ENCODE data around the gene ABL2.
"Not testable (repeated sequence)": the region's sequence is repeated elsewhere in the genome, so short reads cannot be mapped to it uniquely, and the experiment has no call there.

ABL2 gene

GRCh38 chr1:179143322-179143721, 86.2 kb downstream of the ABL2 start:
- Histone ChIP-seq H3K27me3 (ENCODE audit: insufficient read depth, low read length) (no peaks in the 10 kb centered on the region), H3K9ac (ENCODE audit: low read depth, low read length) (no peak overlapping the region), H3K9me3 (ENCODE audit: insufficient read depth, low read depth, low read length) (no peaks in the 10 kb centered on the region), H3K36me3 (ENCODE audit: insufficient read depth, low read depth, low read length) (no peaks in the 10 kb centered on the region), H3K27ac (ENCODE audit: low read length) (no peak overlapping the region), H3K4me1 (ENCODE audit: insufficient read depth, low read length) (peaks cover 7% of the 10 kb centered on the region; the same call in 1 of the 2 replicates), H3K4me3 (ENCODE audit: low read length) (no peak overlapping the region)

GRCh38 chr1:179142889-179143299, 86.6 kb downstream of the ABL2 start:
- Histone ChIP-seq H3K27me3 (ENCODE audit: insufficient read depth, low read length) (no peaks in the 10 kb centered on the region), H3K27ac (ENCODE audit: low read length) (no peak overlapping the region), H3K4me3 (ENCODE audit: low read length) (no peak overlapping the region), H3K9me3 (ENCODE audit: insufficient read depth, low read depth, low read length) (no peaks in the 10 kb centered on the region), H3K9ac (ENCODE audit: low read depth, low read length) (no peak overlapping the region), H3K4me1 (ENCODE audit: insufficient read depth, low read length) (peaks cover 7% of the 10 kb centered on the region; the same call in 1 of the 2 replicates), H3K36me3 (ENCODE audit: insufficient read depth, low read depth, low read length) (no peaks in the 10 kb centered on the region)

GRCh38 chr1:179141592-179142251, 87.8 kb downstream of the ABL2 start:
- no peak overlapping the region for H3K4me3 ChIP-seq (ENCODE audit: low read length)
- H3K27ac ChIP-seq (ENCODE audit: low read length): no peak overlapping the region
- no peak overlapping the region for H3K9ac ChIP-seq (ENCODE audit: low read depth, low read length)
- H3K9me3 ChIP-seq (ENCODE audit: insufficient read depth, low read depth, low read length): no peaks in the 10 kb centered on the region
- no peaks in the 10 kb centered on the region for H3K27me3 ChIP-seq (ENCODE audit: insufficient read depth, low read length)
- peaks cover 7% of the 10 kb centered on the region; the same call in 1 of the 2 replicates for H3K4me1 ChIP-seq (ENCODE audit: insufficient read depth, low read length)
- no peaks in the 10 kb centered on the region for H3K36me3 ChIP-seq (ENCODE audit: insufficient read depth, low read depth, low read length)

- not testable (repeated sequence) for H3K4me3 ChIP-seq (ENCODE audit: low read length); H3K4me1 ChIP-seq (ENCODE audit: insufficient read depth, low read length); H3K36me3 ChIP-seq (ENCODE audit: insufficient read depth, low read depth, low read length); H3K27ac ChIP-seq (ENCODE audit: low read length); H3K9me3 ChIP-seq (ENCODE audit: insufficient read depth, low read depth, low read length); H3K9ac ChIP-seq (ENCODE audit: low read depth, low read length); H3K27me3 ChIP-seq (ENCODE audit: insufficient read depth, low read length)
Observed at GRCh38 chr1:179138755-179139154, 90.7 kb downstream of the ABL2 start.

GRCh38 chr1:179137617-179138255, 91.7 kb downstream of the ABL2 start:
- no peaks in the 10 kb centered on the region for H3K9me3 ChIP-seq (ENCODE audit: insufficient read depth, low read depth, low read length)
- H3K36me3 ChIP-seq (ENCODE audit: insufficient read depth, low read depth, low read length): no peaks in the 10 kb centered on the region
- H3K27ac ChIP-seq (ENCODE audit: low read length): no peak overlapping the region
- H3K4me1 ChIP-seq (ENCODE audit: insufficient read depth, low read length): peaks cover 7% of the 10 kb centered on the region; the same call in 1 of the 2 replicates
- H3K4me3 ChIP-seq (ENCODE audit: low read length): no peak overlapping the region
- H3K27me3 ChIP-seq (ENCODE audit: insufficient read depth, low read length): no peaks in the 10 kb centered on the region
- H3K9ac ChIP-seq (ENCODE audit: low read depth, low read length): no peak overlapping the region

- not testable (repeated sequence) for H3K4me1 ChIP-seq (ENCODE audit: insufficient read depth, low read length); H3K27me3 ChIP-seq (ENCODE audit: insufficient read depth, low read length); H3K36me3 ChIP-seq (ENCODE audit: insufficient read depth, low read depth, low read length); H3K4me3 ChIP-seq (ENCODE audit: low read length); H3K27ac ChIP-seq (ENCODE audit: low read length); H3K9ac ChIP-seq (ENCODE audit: low read depth, low read length); H3K9me3 ChIP-seq (ENCODE audit: insufficient read depth, low read depth, low read length)
Observed at GRCh38 chr1:179135707-179136106, 93.8 kb downstream of the ABL2 start.

GRCh38 chr1:179135168-179135567, 94.3 kb downstream of the ABL2 start:
- not testable (repeated sequence) for H3K9ac ChIP-seq (ENCODE audit: low read depth, low read length); H3K27me3 ChIP-seq (ENCODE audit: insufficient read depth, low read length); H3K9me3 ChIP-seq (ENCODE audit: insufficient read depth, low read depth, low read length); H3K4me1 ChIP-seq (ENCODE audit: insufficient read depth, low read length); H3K4me3 ChIP-seq (ENCODE audit: low read length); H3K27ac ChIP-seq (ENCODE audit: low read length)
- H3K36me3 ChIP-seq (ENCODE audit: insufficient read depth, low read depth, low read length): peaks cover 12% of the 10 kb centered on the region; the same call in 1 of the 2 replicates

GRCh38 chr1:179129702-179130473, 99.6 kb downstream of the ABL2 start:
- Histone ChIP-seq H3K4me3 (ENCODE audit: low read length) (no peak overlapping the region), H3K4me1 (ENCODE audit: insufficient read depth, low read length) (no peaks in the 10 kb centered on the region)

GRCh38 chr1:179128520-179128919, 101.0 kb downstream of the ABL2 start:
- no peaks in the 10 kb centered on the region for H3K27me3 ChIP-seq (ENCODE audit: insufficient read depth, low read length)
- no peak overlapping the region for H3K9ac ChIP-seq (ENCODE audit: low read depth, low read length)
- peaks cover 24% of the 10 kb centered on the region; the same call in 1 of the 2 replicates for H3K36me3 ChIP-seq (ENCODE audit: insufficient read depth, low read depth, low read length)
- H3K4me3 ChIP-seq (ENCODE audit: low read length): no peak overlapping the region
- H3K27ac ChIP-seq (ENCODE audit: low read length): no peak overlapping the region
- no peaks in the 10 kb centered on the region for H3K4me1 ChIP-seq (ENCODE audit: insufficient read depth, low read length)
- no peaks in the 10 kb centered on the region for H3K9me3 ChIP-seq (ENCODE audit: insufficient read depth, low read depth, low read length)

More at GRCh38 chr1:179129702-179130473, 99.6 kb downstream of the ABL2 start:
- H3K36me3 ChIP-seq (ENCODE audit: insufficient read depth, low read depth, low read length): peaks cover 24% of the 10 kb centered on the region; the same call in 1 of the 2 replicates
- no peaks in the 10 kb centered on the region for H3K27me3 ChIP-seq (ENCODE audit: insufficient read depth, low read length)
- H3K9me3 ChIP-seq (ENCODE audit: insufficient read depth, low read depth, low read length): no peaks in the 10 kb centered on the region
- no peak overlapping the region for H3K9ac ChIP-seq (ENCODE audit: low read depth, low read length)
- no peak overlapping the region for H3K27ac ChIP-seq (ENCODE audit: low read length)

- no peaks in the 10 kb centered on the region for H3K4me1 ChIP-seq (ENCODE audit: insufficient read depth, low read length)
Observed at GRCh38 chr1:179127163-179127895, 102.1 kb downstream of the ABL2 start.

GRCh38 chr1:179126338-179127060, 103.0 kb downstream of the ABL2 start:
- Histone ChIP-seq H3K4me1 (ENCODE audit: insufficient read depth, low read length) (no peaks in the 10 kb centered on the region), H3K4me3 (ENCODE audit: low read length) (no peak overlapping the region)

More at GRCh38 chr1:179127163-179127895, 102.1 kb downstream of the ABL2 start:
- no peaks in the 10 kb centered on the region for H3K9me3 ChIP-seq (ENCODE audit: insufficient read depth, low read depth, low read length)
- H3K4me3 ChIP-seq (ENCODE audit: low read length): no peak overlapping the region
- H3K27me3 ChIP-seq (ENCODE audit: insufficient read depth, low read length): no peaks in the 10 kb centered on the region
- H3K9ac ChIP-seq (ENCODE audit: low read depth, low read length): no peak overlapping the region
- no peak overlapping the region for H3K27ac ChIP-seq (ENCODE audit: low read length)
- peaks cover 24% of the 10 kb centered on the region; the same call in 1 of the 2 replicates for H3K36me3 ChIP-seq (ENCODE audit: insufficient read depth, low read depth, low read length)

More at GRCh38 chr1:179126338-179127060, 103.0 kb downstream of the ABL2 start:
- Histone ChIP-seq H3K9ac (ENCODE audit: low read depth, low read length) (no peak overlapping the region), H3K27me3 (ENCODE audit: insufficient read depth, low read length) (no peaks in the 10 kb centered on the region), H3K9me3 (ENCODE audit: insufficient read depth, low read depth, low read length) (no peaks in the 10 kb centered on the region), H3K36me3 (ENCODE audit: insufficient read depth, low read depth, low read length) (peaks cover 24% of the 10 kb centered on the region), H3K27ac (ENCODE audit: low read length) (no peak overlapping the region)

All from iPS-20b (cell line).